ENCODE measurements around the gene ARL5A.

DNA sequence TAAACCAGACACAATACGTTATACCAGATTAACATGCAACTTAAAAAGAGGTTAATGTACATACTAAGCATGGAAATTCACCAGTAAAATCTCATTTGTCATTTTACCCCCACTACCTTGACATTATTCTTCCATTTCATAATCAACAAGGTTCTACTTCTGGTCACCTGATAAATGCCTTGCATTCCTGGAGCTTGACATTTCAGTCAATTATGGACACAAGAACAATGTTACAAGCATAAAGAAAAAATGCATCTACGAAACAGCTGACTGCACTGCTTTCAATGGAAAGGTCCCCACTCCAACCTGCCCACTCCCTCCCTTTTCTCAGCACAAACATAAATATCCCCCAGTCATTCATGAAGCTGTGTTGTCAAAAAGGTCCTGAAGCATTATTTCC is 31.4 kb downstream of the ARL5A start:
- TF ChIP-seq, protein P1, sequence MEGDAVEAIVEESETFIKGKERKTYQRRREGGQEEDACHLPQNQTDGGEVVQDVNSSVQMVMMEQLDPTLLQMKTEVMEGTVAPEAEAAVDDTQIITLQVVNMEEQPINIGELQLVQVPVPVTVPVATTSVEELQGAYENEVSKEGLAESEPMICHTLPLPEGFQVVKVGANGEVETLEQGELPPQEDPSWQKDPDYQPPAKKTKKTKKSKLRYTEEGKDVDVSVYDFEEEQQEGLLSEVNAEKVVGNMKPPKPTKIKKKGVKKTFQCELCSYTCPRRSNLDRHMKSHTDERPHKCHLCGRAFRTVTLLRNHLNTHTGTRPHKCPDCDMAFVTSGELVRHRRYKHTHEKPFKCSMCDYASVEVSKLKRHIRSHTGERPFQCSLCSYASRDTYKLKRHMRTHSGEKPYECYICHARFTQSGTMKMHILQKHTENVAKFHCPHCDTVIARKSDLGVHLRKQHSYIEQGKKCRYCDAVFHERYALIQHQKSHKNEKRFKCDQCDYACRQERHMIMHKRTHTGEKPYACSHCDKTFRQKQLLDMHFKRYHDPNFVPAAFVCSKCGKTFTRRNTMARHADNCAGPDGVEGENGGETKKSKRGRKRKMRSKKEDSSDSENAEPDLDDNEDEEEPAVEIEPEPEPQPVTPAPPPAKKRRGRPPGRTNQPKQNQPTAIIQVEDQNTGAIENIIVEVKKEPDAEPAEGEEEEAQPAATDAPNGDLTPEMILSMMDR (IDR thresholded peaks at IDR 0.05), result no peak
- TF ChIP-seq POLR2A (IDR thresholded peaks at IDR 0.05), result no peak

All from heart left ventricle (tissue), 13 donors.